Measurements from ENCODE around the gene GPC3.

The GPC3 gene

DNA sequence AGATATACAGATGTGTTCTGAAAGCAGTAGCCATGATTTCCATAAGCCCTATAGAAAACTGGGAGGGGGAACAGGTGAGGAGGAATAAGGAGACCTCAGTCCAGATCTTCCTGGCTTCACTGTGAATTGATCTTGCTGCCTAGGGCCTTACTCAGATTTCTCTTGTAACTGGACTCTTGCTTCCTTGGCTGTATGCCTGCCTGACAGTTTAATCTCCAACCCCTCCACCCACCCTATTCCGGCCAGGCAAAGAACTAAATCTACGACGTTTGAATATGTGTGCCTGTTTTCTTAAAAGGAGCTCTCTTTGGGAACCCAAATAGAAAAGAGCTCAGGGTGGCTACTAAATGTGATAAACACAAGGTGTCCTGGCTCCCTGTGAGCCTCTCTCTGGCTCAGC, 173.0 kb downstream of the GPC3 start:
- Histone ChIP-seq H3K4me3 (replicated peaks; ENCODE audit: low read depth, low read length) (no peak overlapping the region), H3K36me3 (ENCODE audit: control insufficient read depth, insufficient read depth, low read length) (no peaks in the 10 kb centered on the region), H3K27me3 (replicated peaks; ENCODE audit: control insufficient read depth, insufficient read depth, low read length) (no peaks in the 10 kb centered on the region)
- no peak for DNase-seq (ENCODE audit: extremely low read depth, insufficient read length)
- TF ChIP-seq, protein P1, sequence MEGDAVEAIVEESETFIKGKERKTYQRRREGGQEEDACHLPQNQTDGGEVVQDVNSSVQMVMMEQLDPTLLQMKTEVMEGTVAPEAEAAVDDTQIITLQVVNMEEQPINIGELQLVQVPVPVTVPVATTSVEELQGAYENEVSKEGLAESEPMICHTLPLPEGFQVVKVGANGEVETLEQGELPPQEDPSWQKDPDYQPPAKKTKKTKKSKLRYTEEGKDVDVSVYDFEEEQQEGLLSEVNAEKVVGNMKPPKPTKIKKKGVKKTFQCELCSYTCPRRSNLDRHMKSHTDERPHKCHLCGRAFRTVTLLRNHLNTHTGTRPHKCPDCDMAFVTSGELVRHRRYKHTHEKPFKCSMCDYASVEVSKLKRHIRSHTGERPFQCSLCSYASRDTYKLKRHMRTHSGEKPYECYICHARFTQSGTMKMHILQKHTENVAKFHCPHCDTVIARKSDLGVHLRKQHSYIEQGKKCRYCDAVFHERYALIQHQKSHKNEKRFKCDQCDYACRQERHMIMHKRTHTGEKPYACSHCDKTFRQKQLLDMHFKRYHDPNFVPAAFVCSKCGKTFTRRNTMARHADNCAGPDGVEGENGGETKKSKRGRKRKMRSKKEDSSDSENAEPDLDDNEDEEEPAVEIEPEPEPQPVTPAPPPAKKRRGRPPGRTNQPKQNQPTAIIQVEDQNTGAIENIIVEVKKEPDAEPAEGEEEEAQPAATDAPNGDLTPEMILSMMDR (IDR thresholded peaks at IDR 0.05; ENCODE audit: insufficient read depth, low read length, poor library complexity, severe bottlenecking) = no peak

DNA sequence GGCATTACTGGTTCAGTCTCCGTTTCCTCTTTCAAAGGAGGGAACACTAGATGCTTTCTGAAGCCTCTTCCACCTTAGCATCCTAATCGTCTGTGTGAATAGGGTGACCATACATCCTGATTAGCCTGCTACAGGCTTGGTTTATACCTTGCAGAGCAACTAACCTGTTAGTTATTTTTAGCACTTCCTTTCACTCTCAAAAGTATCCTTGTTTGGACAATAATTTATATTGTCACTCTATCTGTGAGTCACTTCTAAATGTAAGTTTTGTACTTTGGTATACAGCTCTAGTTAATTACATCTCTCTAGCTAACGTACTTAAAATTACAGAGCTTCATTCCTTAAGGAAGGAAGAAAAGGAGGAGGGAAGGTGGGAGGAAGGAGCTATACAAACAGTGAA, 174.5 kb downstream of the GPC3 start:
- H3K36me3 ChIP-seq (ENCODE audit: control insufficient read depth, insufficient read depth, low read length) = no peaks in the 10 kb centered on the region
- TF ChIP-seq, protein P1 (IDR thresholded peaks at IDR 0.05; ENCODE audit: insufficient read depth, low read length, poor library complexity, severe bottlenecking) = no peak
- no peak overlapping the region for H3K4me3 ChIP-seq (replicated peaks; ENCODE audit: low read depth, low read length)
- no peak for DNase-seq (ENCODE audit: extremely low read depth, insufficient read length)
- H3K27me3 ChIP-seq (replicated peaks; ENCODE audit: control insufficient read depth, insufficient read depth, low read length) = no peaks in the 10 kb centered on the region

DNA sequence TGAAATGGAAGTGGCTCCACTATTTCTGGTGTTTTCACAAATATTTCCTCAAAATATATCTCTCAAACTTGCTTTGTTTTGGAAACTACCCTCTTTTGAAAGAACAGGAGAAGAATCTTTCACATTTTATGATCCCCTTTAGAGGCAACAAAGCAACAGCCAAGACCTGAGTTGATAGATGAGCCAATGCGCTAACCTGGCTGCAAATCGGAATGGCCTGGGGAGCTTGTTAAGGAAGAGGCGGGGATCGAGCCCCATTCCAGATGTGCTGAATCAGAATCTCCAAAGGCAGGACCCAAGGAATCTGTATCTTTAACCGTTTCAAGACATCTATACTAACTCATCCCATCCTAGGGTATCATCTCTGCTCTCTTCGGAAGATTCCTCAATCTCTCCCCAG, 181.3 kb downstream of the GPC3 start:
- H3K36me3 ChIP-seq (ENCODE audit: control insufficient read depth, insufficient read depth, low read length) = no peaks in the 10 kb centered on the region
- TF ChIP-seq, protein P1 (IDR thresholded peaks at IDR 0.05; ENCODE audit: insufficient read depth, low read length, poor library complexity, severe bottlenecking) = no peak
- DNase-seq (ENCODE audit: extremely low read depth, insufficient read length) = no peak
- H3K4me3 ChIP-seq (replicated peaks; ENCODE audit: low read depth, low read length) = no peak overlapping the region
- H3K27me3 ChIP-seq (replicated peaks; ENCODE audit: control insufficient read depth, insufficient read depth, low read length) = no peaks in the 10 kb centered on the region

DNA sequence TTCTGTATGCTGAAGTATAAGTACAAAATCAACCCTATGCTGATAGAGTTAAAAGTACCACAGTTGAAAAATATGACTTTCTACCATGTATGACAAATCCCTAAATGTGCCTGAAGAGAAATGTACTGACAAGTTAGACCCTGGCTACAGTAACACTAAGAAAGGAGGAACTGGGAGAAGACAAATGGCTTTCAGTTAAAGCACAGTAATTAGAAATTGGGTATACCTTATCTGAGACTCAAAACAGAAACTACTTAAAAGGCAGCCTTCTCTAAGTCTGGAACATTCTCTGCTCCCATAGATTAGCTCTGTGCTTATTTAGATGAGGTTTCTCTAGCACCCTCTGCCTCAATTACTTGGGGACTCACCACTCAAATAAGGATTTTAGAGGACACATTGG, 189.1 kb downstream of the GPC3 start:
- H3K27me3 ChIP-seq (replicated peaks; ENCODE audit: control insufficient read depth, insufficient read depth, low read length) = no peaks in the 10 kb centered on the region
- no peak for DNase-seq (ENCODE audit: extremely low read depth, insufficient read length)
- H3K4me3 ChIP-seq (replicated peaks; ENCODE audit: low read depth, low read length) = no peak overlapping the region
- TF ChIP-seq, protein P1 (IDR thresholded peaks at IDR 0.05; ENCODE audit: insufficient read depth, low read length, poor library complexity, severe bottlenecking) = no peak
- no peaks in the 10 kb centered on the region for H3K36me3 ChIP-seq (ENCODE audit: control insufficient read depth, insufficient read depth, low read length)

DNA sequence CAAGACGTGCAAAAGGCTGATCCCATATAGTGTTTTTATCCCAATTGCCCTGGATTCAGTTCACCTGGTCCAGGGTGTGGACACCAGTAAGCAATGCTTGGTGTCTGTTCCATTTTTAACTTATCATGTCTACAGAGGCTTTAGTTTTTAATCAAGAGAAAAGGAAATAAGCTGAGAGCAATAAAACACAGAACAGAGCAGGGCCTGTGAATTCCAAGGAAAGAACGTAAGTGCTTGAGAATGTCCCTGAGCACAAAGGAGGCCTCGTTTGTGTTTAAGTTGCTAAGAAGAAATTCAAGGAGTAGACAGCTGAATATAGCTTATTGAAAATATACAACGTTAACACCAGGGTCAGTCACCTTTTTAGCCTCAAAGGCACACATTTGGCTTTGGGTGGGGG, 191.3 kb downstream of the GPC3 start:
- TF ChIP-seq, protein P1 (IDR thresholded peaks at IDR 0.05; ENCODE audit: insufficient read depth, low read length, poor library complexity, severe bottlenecking) = no peak
- Histone ChIP-seq H3K36me3 (ENCODE audit: control insufficient read depth, insufficient read depth, low read length) (no peaks in the 10 kb centered on the region), H3K27me3 (replicated peaks; ENCODE audit: control insufficient read depth, insufficient read depth, low read length) (no peaks in the 10 kb centered on the region; the same call in 1 of the 2 replicates), H3K4me3 (replicated peaks; ENCODE audit: low read depth, low read length) (no peak overlapping the region)
- no peak for DNase-seq (ENCODE audit: extremely low read depth, insufficient read length)

DNA sequence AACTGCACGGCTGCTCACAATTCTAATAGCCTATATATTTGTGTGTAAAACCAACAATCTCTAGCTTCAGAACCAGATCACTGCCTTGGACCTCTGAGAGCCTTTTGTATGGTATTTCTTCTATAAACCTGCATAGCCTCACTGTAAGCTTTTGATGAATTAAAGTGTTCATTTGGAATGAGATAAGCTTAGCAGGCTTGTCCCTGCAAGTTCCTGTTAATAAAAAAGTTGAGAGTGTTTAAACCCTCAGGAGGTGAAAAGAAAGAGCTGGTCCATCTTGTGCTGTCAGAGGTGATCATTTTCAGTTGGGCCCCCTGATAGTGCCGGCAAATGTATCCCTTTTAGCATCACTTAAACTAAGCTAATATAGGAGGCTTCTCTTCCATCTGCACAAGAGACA, 191.8 kb downstream of the GPC3 start:
- Histone ChIP-seq H3K36me3 (ENCODE audit: control insufficient read depth, insufficient read depth, low read length) (no peaks in the 10 kb centered on the region), H3K27me3 (replicated peaks; ENCODE audit: control insufficient read depth, insufficient read depth, low read length) (no peaks in the 10 kb centered on the region; the same call in 1 of the 2 replicates), H3K4me3 (replicated peaks; ENCODE audit: low read depth, low read length) (no peak overlapping the region)
- DNase-seq (ENCODE audit: extremely low read depth, insufficient read length) = no peak
- TF ChIP-seq, protein P1 (IDR thresholded peaks at IDR 0.05; ENCODE audit: insufficient read depth, low read length, poor library complexity, severe bottlenecking) = no peak
